CD4-positive, alpha-beta T cell treated with Interleukin-17A for 4 hours (primary cell): ENCODE measurements around the gene C1orf167.

Source experiments
- DNase-seq: peaks from one replicate; pipeline ENCODE4 v3.0.0-alpha.2; 2020; ENCODE audit warnings: mixed read lengths

C1orf167 gene

GRCh38 chr1:11738096-11738495, 23.9 kb upstream of the C1orf167 start:
- DNase-seq, result no peak

- no peak for DNase-seq
Observed at GRCh38 chr1:11738783-11739182, 23.2 kb upstream of the C1orf167 start.

- peak; percentile 27 for DNase-seq
Observed at GRCh38 chr1:11740258-11741192, 21.5 kb upstream of the C1orf167 start.

GRCh38 chr1:11741482-11741881, 20.5 kb upstream of the C1orf167 start:
- no peak for DNase-seq

- DNase-seq, result no peak
Observed at GRCh38 chr1:11741919-11742558, 20.0 kb upstream of the C1orf167 start.

GRCh38 chr1:11744287-11744686, 17.7 kb upstream of the C1orf167 start:
- no peak for DNase-seq

GRCh38 chr1:11746092-11746491, 15.9 kb upstream of the C1orf167 start:
- DNase-seq, result no peak

- no peak for DNase-seq
Observed at GRCh38 chr1:11746795-11747487, 15.1 kb upstream of the C1orf167 start.

GRCh38 chr1:11748294-11749202, 13.4 kb upstream of the C1orf167 start:
- no peak for DNase-seq

- peak; percentile 76 for DNase-seq
Observed at GRCh38 chr1:11749203-11749689, 12.7 kb upstream of the C1orf167 start.

- no peak for DNase-seq
Observed at GRCh38 chr1:11749996-11750395, 12.0 kb upstream of the C1orf167 start.

- DNase-seq, result no peak
Observed at GRCh38 chr1:11751087-11751486, 10.9 kb upstream of the C1orf167 start.

GRCh38 chr1:11752359-11753088, 9.5 kb upstream of the C1orf167 start:
- no peak for DNase-seq

GRCh38 chr1:11753555-11754208, 8.3 kb upstream of the C1orf167 start:
- no peak for DNase-seq

- no peak for DNase-seq
Observed at GRCh38 chr1:11757047-11757446, 4.9 kb upstream of the C1orf167 start.

- DNase-seq, result no peak
Observed at GRCh38 chr1:11759791-11760190, 2.2 kb upstream of the C1orf167 start.

- no peak for DNase-seq
Observed at GRCh38 chr1:11761285-11761684, 708 bp upstream of the C1orf167 start.

- DNase-seq, result no peak
Observed at GRCh38 chr1:11764115-11764514, 2.1 kb downstream of the C1orf167 start.

GRCh38 chr1:11764519-11764918, 2.5 kb downstream of the C1orf167 start:
- DNase-seq, result no peak

GRCh38 chr1:11765661-11766428, 3.9 kb downstream of the C1orf167 start:
- no peak for DNase-seq
